Measurements from ENCODE around the gene ARHGAP28. TPM values are rescaled to one million over a fixed set of nuclear protein-coding genes. Genes with fewer than 3 reads are reported as not detected.

ARHGAP28 gene
- polyA plus RNA-seq, 1 donor from 2014 or later: 9.8 TPM

DNA sequence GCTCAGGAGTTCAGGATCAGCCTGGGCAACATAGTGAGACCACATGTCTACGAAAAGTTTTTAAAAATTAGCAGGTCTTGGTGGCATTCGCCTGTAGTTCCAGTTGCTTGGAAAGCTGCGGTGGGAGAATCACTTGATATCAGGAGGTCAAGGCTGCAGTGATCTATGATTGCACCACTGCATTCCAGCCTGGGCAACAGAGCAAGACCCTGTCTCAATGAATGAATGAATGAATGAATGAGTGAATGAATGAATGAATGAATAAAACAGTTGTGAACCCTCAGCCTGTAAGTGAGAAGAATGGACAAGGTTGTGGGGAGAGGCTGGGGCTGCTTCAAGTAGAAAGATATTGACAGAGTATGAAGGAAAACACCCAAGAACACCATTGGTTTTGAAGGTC, 48.0 kb downstream of the ARHGAP28 start:
- no peak overlapping the region for H2AFZ ChIP-seq (ENCODE audit: low read depth, low read length)
- no peaks in the 10 kb centered on the region for H3K36me3 ChIP-seq (ENCODE audit: insufficient read depth, low read length)
- H3K27ac ChIP-seq (ENCODE audit: low read length): no peak overlapping the region
- H3K27me3 ChIP-seq (ENCODE audit: insufficient read depth, low read depth, low read length): no peaks in the 10 kb centered on the region
- no peaks in the 10 kb centered on the region for H4K20me1 ChIP-seq (ENCODE audit: insufficient read depth)
- H3K9me2 ChIP-seq (ENCODE audit: insufficient read depth, low read length): no peaks in the 10 kb centered on the region
- no peaks in the 10 kb centered on the region for H3F3A ChIP-seq (ENCODE audit: insufficient read depth, low read length, poor library complexity, severe bottlenecking)
- no peak overlapping the region for H3K4me3 ChIP-seq (ENCODE audit: low read length)
- H3K79me2 ChIP-seq (replicated peaks; ENCODE audit: insufficient read depth, low read length): no peaks in the 10 kb centered on the region
- no peak overlapping the region for H3K4me2 ChIP-seq (ENCODE audit: low read length)
- H3K9me3 ChIP-seq (ENCODE audit: low read length): no peaks in the 10 kb centered on the region
- TF ChIP-seq MXI1 (conservative IDR thresholded peaks at IDR 0.05; ENCODE audit: poor library complexity, severe bottlenecking) (no peak), POLR2AphosphoS5 (IDR thresholded peaks at IDR 0.05) (no peak), EZH2 (IDR thresholded peaks at IDR 0.05; ENCODE audit: borderline replicate concordance, insufficient read depth, low read length, poor library complexity, severe bottlenecking) (no peak), EP300 (conservative IDR thresholded peaks at IDR 0.05; ENCODE audit: poor library complexity, severe bottlenecking) (no peak), RAD21 (conservative IDR thresholded peaks at IDR 0.05) (no peak), SMC3 (conservative IDR thresholded peaks at IDR 0.05; ENCODE audit: poor library complexity) (no peak), TAF1 (IDR thresholded peaks at IDR 0.05; ENCODE audit: low read depth) (no peak), CTCF (IDR thresholded peaks at IDR 0.05; ENCODE audit: poor library complexity, severe bottlenecking) (no peak), REST (IDR thresholded peaks at IDR 0.05; ENCODE audit: borderline replicate concordance) (no peak)
- no peak overlapping the region for H3K9ac ChIP-seq (ENCODE audit: low read length)

GRCh38 chr18:6778459-6779247, 49.1 kb downstream of the ARHGAP28 start:
- TF ChIP-seq MXI1 (conservative IDR thresholded peaks at IDR 0.05; ENCODE audit: poor library complexity, severe bottlenecking): no peak
- no peak for TF ChIP-seq REST (IDR thresholded peaks at IDR 0.05; ENCODE audit: borderline replicate concordance)
- no peak for TF ChIP-seq SMC3 (conservative IDR thresholded peaks at IDR 0.05; ENCODE audit: poor library complexity)
- no peaks in the 10 kb centered on the region for H4K20me1 ChIP-seq (ENCODE audit: insufficient read depth)

More at GRCh38 chr18:6778459-6779247, 49.1 kb downstream of the ARHGAP28 start:
- Histone ChIP-seq H3F3A (ENCODE audit: insufficient read depth, low read length, poor library complexity, severe bottlenecking) (no peaks in the 10 kb centered on the region), H3K9me2 (ENCODE audit: insufficient read depth, low read length) (no peaks in the 10 kb centered on the region), H3K4me3 (ENCODE audit: low read length) (no peak overlapping the region), H3K27ac (ENCODE audit: low read length) (no peak overlapping the region), H3K36me3 (ENCODE audit: insufficient read depth, low read length) (no peaks in the 10 kb centered on the region), H3K4me2 (ENCODE audit: low read length) (no peak overlapping the region), H3K27me3 (ENCODE audit: insufficient read depth, low read depth, low read length) (no peaks in the 10 kb centered on the region), H3K79me2 (replicated peaks; ENCODE audit: insufficient read depth, low read length) (no peaks in the 10 kb centered on the region), H3K9me3 (ENCODE audit: low read length) (no peaks in the 10 kb centered on the region), H2AFZ (ENCODE audit: low read depth, low read length) (no peak overlapping the region), H3K9ac (ENCODE audit: low read length) (no peak overlapping the region)

All from neural cell (in vitro differentiated cells).